NK-92 (cell line): ENCODE results near the gene PALLD.

Experiments used
- DNase-seq: peaks from one replicate; lab custom pipeline; 2025; ENCODE audit not compliant: unreplicated experiment; lab: John Stamatoyannopoulos, UW

Gene PALLD

GRCh38 chr4:168659741-168660465 lies 163.1 kb downstream of the PALLD start:
- no peak for DNase-seq

- DNase-seq, result no peak
Measured at GRCh38 chr4:168662297-168662984, 165.6 kb downstream of the PALLD start.

- DNase-seq, result no peak
Measured at GRCh38 chr4:168664242-168664891, 167.5 kb downstream of the PALLD start.

- DNase-seq, result no peak
Measured at GRCh38 chr4:168666531-168666930, 169.7 kb downstream of the PALLD start.

- DNase-seq, result no peak
Measured at GRCh38 chr4:168667376-168667775, 170.5 kb downstream of the PALLD start.

- DNase-seq, result no peak
Measured at GRCh38 chr4:168667921-168668320, 171.1 kb downstream of the PALLD start.

- DNase-seq, result no peak
Measured at GRCh38 chr4:168673476-168673875, 176.6 kb downstream of the PALLD start.

- DNase-seq, result no peak
Measured at GRCh38 chr4:168674077-168674747, 177.4 kb downstream of the PALLD start.

- DNase-seq, result no peak
Measured at GRCh38 chr4:168674866-168675265, 178.0 kb downstream of the PALLD start.

- no peak for DNase-seq
Measured at GRCh38 chr4:168677063-168677462, 180.2 kb downstream of the PALLD start.

- no peak for DNase-seq
Measured at GRCh38 chr4:168677879-168678278, 181.0 kb downstream of the PALLD start.

GRCh38 chr4:168678751-168679366 lies 182.0 kb downstream of the PALLD start:
- DNase-seq, result no peak

GRCh38 chr4:168679397-168679796 lies 182.5 kb downstream of the PALLD start:
- no peak for DNase-seq

- DNase-seq, result no peak
Measured at GRCh38 chr4:168679819-168680218, 183.0 kb downstream of the PALLD start.

GRCh38 chr4:168682898-168683500 lies 186.1 kb downstream of the PALLD start:
- no peak for DNase-seq

GRCh38 chr4:168683595-168683994 lies 186.7 kb downstream of the PALLD start:
- DNase-seq, result no peak

- no peak for DNase-seq
Measured at GRCh38 chr4:168685136-168685809, 188.4 kb downstream of the PALLD start.

GRCh38 chr4:168688584-168688983 lies 191.7 kb downstream of the PALLD start:
- DNase-seq, result no peak

- DNase-seq, result no peak
Measured at GRCh38 chr4:168689791-168690190, 192.9 kb downstream of the PALLD start.

GRCh38 chr4:168690199-168690598 lies 193.3 kb downstream of the PALLD start:
- DNase-seq, result no peak
